ENCODE results near the gene PPP3CB. TPM values are rescaled to one million over a fixed set of nuclear protein-coding genes. Genes with fewer than 3 reads are reported as not detected.
A peak's percentile ranks its signal among the peaks of the same experiment; 100 is the strongest.

PPP3CB gene
- total RNA-seq, 1 donor from 2014 or later = 29.2 TPM

GRCh38 chr10:73501651-73502050 lies 5.8 kb upstream of the PPP3CB start:
- Histone ChIP-seq H3K4me2 (ENCODE audit: low read length) (peak overlapping the region; percentile 21), H4K20me1 (ENCODE audit: insufficient read depth, low read length) (no peaks in the 10 kb centered on the region), H3K4me1 (ENCODE audit: insufficient read depth, low read length) (peaks cover 9% of the 10 kb centered on the region), H3K9me3 (ENCODE audit: insufficient read depth, low read depth, low read length) (no peaks in the 10 kb centered on the region), H3K27ac (ENCODE audit: low read depth, low read length) (no peak overlapping the region), H3K4me3 (ENCODE audit: insufficient read depth, low read depth, low read length) (no peak overlapping the region), H3K36me3 (ENCODE audit: insufficient read depth, low read length) (no peaks in the 10 kb centered on the region), H3K79me2 (ENCODE audit: insufficient read depth, low read length) (no peaks in the 10 kb centered on the region), H2AFZ (ENCODE audit: low read depth, low read length) (no peak overlapping the region), H3K27me3 (ENCODE audit: insufficient read depth, low read length) (no peaks in the 10 kb centered on the region), H3K9ac (ENCODE audit: low read length) (no peak overlapping the region)
- no peak overlapping the region for H3K27ac Mint-ChIP-seq (ENCODE audit: unreplicated experiment)
- peaks cover 14% of the 10 kb centered on the region for H3K4me1 Mint-ChIP-seq (ENCODE audit: low read depth, unreplicated experiment)
- DNase-seq (ENCODE audit: low read depth) = no peak
- peak overlapping the region; percentile 18 for H3K4me3 Mint-ChIP-seq (ENCODE audit: unreplicated experiment)
- FAIRE-seq = no peak
- TF ChIP-seq, protein P1, sequence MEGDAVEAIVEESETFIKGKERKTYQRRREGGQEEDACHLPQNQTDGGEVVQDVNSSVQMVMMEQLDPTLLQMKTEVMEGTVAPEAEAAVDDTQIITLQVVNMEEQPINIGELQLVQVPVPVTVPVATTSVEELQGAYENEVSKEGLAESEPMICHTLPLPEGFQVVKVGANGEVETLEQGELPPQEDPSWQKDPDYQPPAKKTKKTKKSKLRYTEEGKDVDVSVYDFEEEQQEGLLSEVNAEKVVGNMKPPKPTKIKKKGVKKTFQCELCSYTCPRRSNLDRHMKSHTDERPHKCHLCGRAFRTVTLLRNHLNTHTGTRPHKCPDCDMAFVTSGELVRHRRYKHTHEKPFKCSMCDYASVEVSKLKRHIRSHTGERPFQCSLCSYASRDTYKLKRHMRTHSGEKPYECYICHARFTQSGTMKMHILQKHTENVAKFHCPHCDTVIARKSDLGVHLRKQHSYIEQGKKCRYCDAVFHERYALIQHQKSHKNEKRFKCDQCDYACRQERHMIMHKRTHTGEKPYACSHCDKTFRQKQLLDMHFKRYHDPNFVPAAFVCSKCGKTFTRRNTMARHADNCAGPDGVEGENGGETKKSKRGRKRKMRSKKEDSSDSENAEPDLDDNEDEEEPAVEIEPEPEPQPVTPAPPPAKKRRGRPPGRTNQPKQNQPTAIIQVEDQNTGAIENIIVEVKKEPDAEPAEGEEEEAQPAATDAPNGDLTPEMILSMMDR (IDR thresholded peaks at IDR 0.05; ENCODE audit: insufficient read depth, low read depth, low read length) = no peak
- no peak for TF ChIP-seq EZH2 (IDR thresholded peaks at IDR 0.05; ENCODE audit: insufficient read depth, low read length)
- H3K27me3 Mint-ChIP-seq (ENCODE audit: low read depth, unreplicated experiment) = no peaks in the 10 kb centered on the region
- H3K36me3 Mint-ChIP-seq (ENCODE audit: low read depth, unreplicated experiment) = peaks cover 33% of the 10 kb centered on the region
- no peaks in the 10 kb centered on the region for H3K9me3 Mint-ChIP-seq (ENCODE audit: unreplicated experiment)

DNA sequence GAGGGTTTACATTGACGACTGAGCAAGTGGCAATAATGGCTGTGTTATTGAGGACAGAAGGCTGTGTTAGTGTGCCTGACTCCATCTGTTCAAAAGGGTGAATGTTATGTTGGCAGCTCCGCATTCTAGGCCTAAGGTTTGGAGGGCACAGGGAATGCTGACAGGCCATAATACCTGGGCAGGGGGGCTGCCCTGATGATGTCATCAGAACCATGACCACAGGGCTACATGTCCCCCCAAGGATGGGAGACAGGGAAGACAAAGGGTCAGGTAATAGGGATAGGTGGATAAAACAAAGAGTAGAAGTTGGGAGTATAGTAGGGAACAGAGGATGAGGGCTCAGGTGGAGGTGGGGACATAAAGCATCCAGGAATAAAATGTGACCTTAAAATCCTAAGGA lies 1.8 kb upstream of the PPP3CB start:
- DNase-seq (ENCODE audit: low read depth) (no peak), FAIRE-seq (no peak)
- Mint-ChIP-seq H3K36me3 (ENCODE audit: low read depth, unreplicated experiment) (peaks cover 24% of the 10 kb centered on the region), H3K4me3 (ENCODE audit: unreplicated experiment) (peak overlapping the region; percentile 51), H3K27ac (ENCODE audit: unreplicated experiment) (no peak overlapping the region), H3K27me3 (ENCODE audit: low read depth, unreplicated experiment) (no peaks in the 10 kb centered on the region), H3K4me1 (ENCODE audit: low read depth, unreplicated experiment) (peaks cover 33% of the 10 kb centered on the region), H3K9me3 (ENCODE audit: unreplicated experiment) (no peaks in the 10 kb centered on the region)
- Histone ChIP-seq H3K4me3 (ENCODE audit: insufficient read depth, low read depth, low read length) (no peak overlapping the region), H3K9ac (ENCODE audit: low read length) (no peak overlapping the region), H3K36me3 (ENCODE audit: insufficient read depth, low read length) (no peaks in the 10 kb centered on the region), H3K4me1 (ENCODE audit: insufficient read depth, low read length) (peaks cover 29% of the 10 kb centered on the region), H3K4me2 (ENCODE audit: low read length) (no peak overlapping the region), H3K79me2 (ENCODE audit: insufficient read depth, low read length) (peaks cover 35% of the 10 kb centered on the region), H4K20me1 (ENCODE audit: insufficient read depth, low read length) (no peaks in the 10 kb centered on the region), H2AFZ (ENCODE audit: low read depth, low read length) (no peak overlapping the region), H3K27ac (ENCODE audit: low read depth, low read length) (no peak overlapping the region), H3K27me3 (ENCODE audit: insufficient read depth, low read length) (no peaks in the 10 kb centered on the region), H3K9me3 (ENCODE audit: insufficient read depth, low read depth, low read length) (no peaks in the 10 kb centered on the region)
- TF ChIP-seq, protein P1 (IDR thresholded peaks at IDR 0.05; ENCODE audit: insufficient read depth, low read depth, low read length) = no peak
- TF ChIP-seq EZH2 (IDR thresholded peaks at IDR 0.05; ENCODE audit: insufficient read depth, low read length) = no peak

DNA sequence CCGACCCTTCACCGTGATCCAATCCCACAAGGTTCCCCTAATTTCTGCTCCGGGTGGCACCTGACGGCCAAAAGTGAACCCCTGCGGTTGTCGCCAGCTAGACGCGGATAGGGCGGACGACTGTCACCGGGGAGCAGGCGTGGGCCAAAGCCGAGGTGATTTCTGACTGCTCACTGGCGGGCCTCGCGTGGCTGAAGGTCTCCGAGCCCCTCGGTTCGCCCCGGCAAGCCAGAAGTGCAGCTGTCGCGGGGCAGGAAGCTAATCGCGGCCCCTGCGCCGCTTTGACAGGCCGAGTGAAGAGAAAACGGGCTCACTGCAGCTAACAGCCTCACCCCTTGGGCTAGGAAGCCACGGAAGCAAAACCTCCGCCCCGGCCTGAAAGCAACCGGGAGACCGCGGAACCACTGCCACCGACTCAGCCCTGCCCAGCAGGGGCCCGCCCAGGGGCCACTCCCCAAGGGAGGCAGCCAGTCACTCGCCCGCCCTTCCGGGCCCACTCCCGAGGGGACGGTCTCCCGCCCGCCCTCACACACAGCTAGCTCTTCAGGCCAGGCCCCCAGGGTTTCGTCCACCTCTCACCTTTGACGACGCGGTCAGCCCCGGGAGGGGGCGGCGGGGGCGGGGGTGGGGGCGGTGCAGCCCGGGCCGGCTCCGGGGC lies 469 bp downstream of the PPP3CB start:
- Mint-ChIP-seq H3K27me3 (ENCODE audit: low read depth, unreplicated experiment) (no peaks in the 10 kb centered on the region), H3K9me3 (ENCODE audit: unreplicated experiment) (no peaks in the 10 kb centered on the region), H3K4me1 (ENCODE audit: low read depth, unreplicated experiment) (peaks cover 30% of the 10 kb centered on the region), H3K27ac (ENCODE audit: unreplicated experiment) (peak overlapping the region; percentile 94), H3K4me3 (ENCODE audit: unreplicated experiment) (peak overlapping the region; percentile 92), H3K36me3 (ENCODE audit: low read depth, unreplicated experiment) (peaks cover 22% of the 10 kb centered on the region)
- no peaks in the 10 kb centered on the region for H3K36me3 ChIP-seq (ENCODE audit: insufficient read depth, low read length)
- no peaks in the 10 kb centered on the region for H3K9me3 ChIP-seq (ENCODE audit: insufficient read depth, low read depth, low read length)
- DNase-seq (ENCODE audit: low read depth) = peak; percentile 84
- H4K20me1 ChIP-seq (ENCODE audit: insufficient read depth, low read length) = peaks cover 3% of the 10 kb centered on the region
- TF ChIP-seq, protein P1 (IDR thresholded peaks at IDR 0.05; ENCODE audit: insufficient read depth, low read depth, low read length) = no peak
- TF ChIP-seq EZH2 (IDR thresholded peaks at IDR 0.05; ENCODE audit: insufficient read depth, low read length) = no peak
- peak overlapping the region; percentile 87 for H3K4me2 ChIP-seq (ENCODE audit: low read length)
- H3K27ac ChIP-seq (ENCODE audit: low read depth, low read length) = peak overlapping the region; percentile 97
- H2AFZ ChIP-seq (ENCODE audit: low read depth, low read length) = peak overlapping the region; percentile 36
- no peak for FAIRE-seq
- peaks cover 55% of the 10 kb centered on the region for H3K79me2 ChIP-seq (ENCODE audit: insufficient read depth, low read length)
- no peaks in the 10 kb centered on the region for H3K27me3 ChIP-seq (ENCODE audit: insufficient read depth, low read length)
- peak overlapping the region; percentile 82 for H3K4me3 ChIP-seq (ENCODE audit: insufficient read depth, low read depth, low read length)
- H3K4me1 ChIP-seq (ENCODE audit: insufficient read depth, low read length) = peaks cover 22% of the 10 kb centered on the region
- H3K9ac ChIP-seq (ENCODE audit: low read length) = peak overlapping the region; percentile 95
